ENCODE results near the gene PSME1.

PSME1 gene

GRCh38 chr14:24157331-24157730, 21.3 kb downstream of the PSME1 start:
- Histone ChIP-seq H3K4me1 (ENCODE audit: insufficient read depth, low read length) (peaks cover 5% of the 10 kb centered on the region; the same call in 1 of the 2 replicates), H3K9me3 (ENCODE audit: control insufficient read depth, insufficient read depth, low read length) (no peaks in the 10 kb centered on the region), H3K36me3 (ENCODE audit: insufficient read depth, low read length) (peaks cover 24% of the 10 kb centered on the region), H3K9ac (ENCODE audit: low read depth, low read length) (no peak overlapping the region)

DNA sequence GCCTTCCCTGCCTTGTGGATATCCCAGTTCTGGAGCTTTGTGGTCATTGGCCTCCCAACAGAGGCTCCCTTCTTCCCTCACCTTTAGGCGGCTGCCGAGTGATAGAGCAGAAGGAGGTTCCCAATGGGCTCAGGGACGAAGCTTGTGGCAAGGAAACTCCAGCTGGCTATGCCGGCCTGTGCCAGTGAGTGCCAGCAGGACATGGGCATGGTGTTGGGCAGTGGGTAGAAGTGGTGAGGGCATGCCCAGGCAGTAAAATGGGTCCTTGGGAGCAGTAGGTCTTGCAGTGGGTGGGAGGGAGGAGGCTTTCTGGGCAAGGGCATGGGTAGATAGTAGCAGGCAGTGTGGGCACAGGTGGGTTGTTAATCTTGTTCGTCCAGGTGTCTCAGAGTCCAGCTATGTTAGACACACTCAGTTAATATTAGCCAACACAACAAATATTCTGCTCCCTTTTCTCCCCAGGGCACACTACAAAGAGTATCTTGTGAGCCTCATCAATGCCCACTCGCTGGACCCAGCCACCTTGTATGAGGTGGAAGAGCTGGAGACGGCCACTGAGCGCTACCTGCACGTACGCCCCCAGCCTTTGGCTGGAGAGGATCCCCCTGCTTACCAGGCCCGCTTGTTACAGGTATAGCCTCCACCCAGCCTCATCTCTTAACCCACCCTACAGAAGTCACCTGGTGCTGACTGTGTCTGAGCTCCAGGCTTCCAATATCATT, 23.9 kb downstream of the PSME1 start:
- H3K4me1 ChIP-seq (ENCODE audit: insufficient read depth, low read length), result peaks cover 5% of the 10 kb centered on the region; the same call in 1 of the 2 replicates
- H3K36me3 ChIP-seq (ENCODE audit: insufficient read depth, low read length), result peaks cover 20% of the 10 kb centered on the region
- no peak overlapping the region for H3K9ac ChIP-seq (ENCODE audit: low read depth, low read length)
- no peaks in the 10 kb centered on the region for H3K9me3 ChIP-seq (ENCODE audit: control insufficient read depth, insufficient read depth, low read length)

DNA sequence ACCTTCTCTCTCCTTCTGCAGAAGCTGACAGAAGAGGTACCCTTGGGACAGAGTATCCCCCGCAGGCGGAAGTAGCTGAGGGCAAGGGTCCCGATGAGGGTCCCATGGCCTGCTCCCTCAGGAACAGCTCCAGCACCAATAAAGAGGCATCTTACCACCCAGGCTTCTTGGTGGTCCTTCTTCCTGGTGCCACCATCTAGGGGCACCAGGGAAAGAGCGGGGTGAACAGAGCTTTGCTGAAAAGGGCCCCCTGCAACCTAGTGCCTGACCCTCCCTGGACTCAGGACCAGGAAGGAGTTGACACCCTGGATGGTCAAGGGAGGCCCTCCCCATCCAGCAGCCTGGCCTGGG, 24.5 kb downstream of the PSME1 start:
- no peaks in the 10 kb centered on the region for H3K9me3 ChIP-seq (ENCODE audit: control insufficient read depth, insufficient read depth, low read length)
- peaks cover 5% of the 10 kb centered on the region; the same call in 1 of the 2 replicates for H3K4me1 ChIP-seq (ENCODE audit: insufficient read depth, low read length)
- H3K9ac ChIP-seq (ENCODE audit: low read depth, low read length), result no peak overlapping the region
- H3K36me3 ChIP-seq (ENCODE audit: insufficient read depth, low read length), result peaks cover 20% of the 10 kb centered on the region

DNA sequence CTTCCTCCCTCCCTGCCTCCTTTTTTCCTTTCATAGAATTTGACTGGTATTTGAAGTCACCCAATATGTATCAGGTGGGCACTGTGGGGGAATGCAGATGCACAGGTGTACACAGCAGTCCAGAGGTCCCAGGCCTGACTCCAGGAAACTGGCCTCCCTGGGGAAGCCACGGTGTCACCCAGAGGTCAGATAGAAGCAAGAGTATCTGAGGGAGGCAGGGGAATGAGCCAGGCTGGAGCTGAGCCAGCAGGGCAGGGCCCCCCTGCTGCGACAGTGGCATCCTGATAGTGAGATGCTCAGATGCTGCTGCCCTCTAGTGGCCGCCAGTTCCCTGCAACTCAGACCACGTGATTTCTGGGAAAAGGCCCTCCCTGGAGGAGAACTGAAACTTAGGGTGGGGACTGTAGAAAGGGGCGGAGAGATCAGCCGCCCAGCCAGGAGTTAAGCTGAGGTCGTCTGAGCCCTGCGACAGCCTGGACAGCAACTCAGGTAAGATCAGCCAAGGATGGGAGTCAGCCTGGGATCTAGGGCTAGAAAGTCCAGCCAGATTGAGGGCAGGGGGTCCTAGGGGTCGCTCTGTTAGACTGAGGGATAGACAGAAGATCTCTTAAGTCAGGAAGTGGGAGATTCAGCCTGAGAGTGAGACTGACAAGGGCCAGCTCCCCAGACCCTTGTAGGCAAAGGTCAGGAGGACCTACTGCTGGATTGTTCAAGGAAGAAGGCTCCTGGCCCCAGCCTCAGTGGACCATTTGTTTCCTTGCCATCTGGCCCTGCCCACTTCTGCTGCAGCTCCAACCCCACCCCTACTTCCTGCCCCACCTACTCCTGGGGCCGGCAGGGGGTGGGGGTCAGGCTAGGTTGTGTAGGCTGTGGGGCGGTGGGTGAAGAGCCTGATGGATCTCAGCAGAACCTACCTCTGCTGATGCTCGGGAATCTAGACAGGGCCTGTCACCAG, 25.1 kb downstream of the PSME1 start, which contains the start of gene IRF9:
Gene IRF9, plus strand, starts transcription at position 416 of the 955 bp plus-strand sequence. CDS start 880 bp downstream, outside the sequence.
- Histone ChIP-seq H3K9ac (ENCODE audit: low read depth, low read length) (peak within 1 kb of the TSS; percentile 49), H3K4me1 (ENCODE audit: insufficient read depth, low read length) (peaks cover 5% of the 10 kb centered on the region; the same call in 1 of the 2 replicates), H3K36me3 (ENCODE audit: insufficient read depth, low read length) (peaks cover 16% of the 10 kb centered on the region), H3K9me3 (ENCODE audit: control insufficient read depth, insufficient read depth, low read length) (no peaks in the 10 kb centered on the region)

- H3K36me3 ChIP-seq (ENCODE audit: insufficient read depth, low read length), result peaks cover 13% of the 10 kb centered on the region
- H3K9ac ChIP-seq (ENCODE audit: low read depth, low read length), result no peak overlapping the region
- no peaks in the 10 kb centered on the region for H3K9me3 ChIP-seq (ENCODE audit: control insufficient read depth, insufficient read depth, low read length)
- peaks cover 5% of the 10 kb centered on the region; the same call in 1 of the 2 replicates for H3K4me1 ChIP-seq (ENCODE audit: insufficient read depth, low read length)
These were observed 26.1 kb downstream of the PSME1 start for GRCh38 chr14:24162093-24162492.

DNA sequence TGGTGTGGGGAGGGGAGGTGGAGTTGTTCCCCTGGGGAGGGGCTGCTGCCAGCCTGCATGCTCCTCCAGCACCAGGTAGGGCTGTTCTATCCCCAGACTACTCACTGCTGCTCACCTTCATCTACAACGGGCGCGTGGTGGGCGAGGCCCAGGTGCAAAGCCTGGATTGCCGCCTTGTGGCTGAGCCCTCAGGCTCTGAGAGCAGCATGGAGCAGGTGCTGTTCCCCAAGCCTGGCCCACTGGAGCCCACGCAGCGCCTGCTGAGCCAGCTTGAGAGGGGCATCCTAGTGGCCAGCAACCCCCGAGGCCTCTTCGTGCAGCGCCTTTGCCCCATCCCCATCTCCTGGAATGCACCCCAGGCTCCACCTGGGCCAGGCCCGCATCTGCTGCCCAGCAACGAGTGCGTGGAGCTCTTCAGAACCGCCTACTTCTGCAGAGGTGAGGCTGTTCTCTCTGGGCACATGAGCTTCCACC, 28.6 kb downstream of the PSME1 start:
- no peaks in the 10 kb centered on the region for H3K9me3 ChIP-seq (ENCODE audit: control insufficient read depth, insufficient read depth, low read length)
- no peak overlapping the region for H3K9ac ChIP-seq (ENCODE audit: low read depth, low read length)
- H3K4me1 ChIP-seq (ENCODE audit: insufficient read depth, low read length), result peaks cover 5% of the 10 kb centered on the region; the same call in 1 of the 2 replicates
- H3K36me3 ChIP-seq (ENCODE audit: insufficient read depth, low read length), result peaks cover 3% of the 10 kb centered on the region

GRCh38 chr14:24165785-24166184, 29.8 kb downstream of the PSME1 start:
- Histone ChIP-seq H3K4me1 (ENCODE audit: insufficient read depth, low read length) (peaks cover 5% of the 10 kb centered on the region; the same call in 1 of the 2 replicates), H3K36me3 (ENCODE audit: insufficient read depth, low read length) (no peaks in the 10 kb centered on the region; the same call in none of the 2 replicates), H3K9me3 (ENCODE audit: control insufficient read depth, insufficient read depth, low read length) (no peaks in the 10 kb centered on the region), H3K9ac (ENCODE audit: low read depth, low read length) (no peak overlapping the region)

- Histone ChIP-seq H3K9me3 (ENCODE audit: control insufficient read depth, insufficient read depth, low read length) (no peaks in the 10 kb centered on the region), H3K36me3 (ENCODE audit: insufficient read depth, low read length) (no peaks in the 10 kb centered on the region; the same call in none of the 2 replicates), H3K9ac (ENCODE audit: low read depth, low read length) (no peak overlapping the region), H3K4me1 (ENCODE audit: insufficient read depth, low read length) (no peaks in the 10 kb centered on the region)
These were observed 31.6 kb downstream of the PSME1 start for GRCh38 chr14:24167469-24168114.

- no peaks in the 10 kb centered on the region for H3K9me3 ChIP-seq (ENCODE audit: control insufficient read depth, insufficient read depth, low read length)
- no peaks in the 10 kb centered on the region for H3K4me1 ChIP-seq (ENCODE audit: insufficient read depth, low read length)
- H3K36me3 ChIP-seq (ENCODE audit: insufficient read depth, low read length), result no peaks in the 10 kb centered on the region
- H3K9ac ChIP-seq (ENCODE audit: low read depth, low read length), result peak within 1 kb of the TSS; percentile 69
These were observed 35.6 kb downstream of the PSME1 start, which contains the start of gene REC8 for GRCh38 chr14:24171422-24172260. TSS of gene REC8 (plus strand) at chr14:24172080. CDS start at chr14:24172553, 473 bp downstream.

DNA sequence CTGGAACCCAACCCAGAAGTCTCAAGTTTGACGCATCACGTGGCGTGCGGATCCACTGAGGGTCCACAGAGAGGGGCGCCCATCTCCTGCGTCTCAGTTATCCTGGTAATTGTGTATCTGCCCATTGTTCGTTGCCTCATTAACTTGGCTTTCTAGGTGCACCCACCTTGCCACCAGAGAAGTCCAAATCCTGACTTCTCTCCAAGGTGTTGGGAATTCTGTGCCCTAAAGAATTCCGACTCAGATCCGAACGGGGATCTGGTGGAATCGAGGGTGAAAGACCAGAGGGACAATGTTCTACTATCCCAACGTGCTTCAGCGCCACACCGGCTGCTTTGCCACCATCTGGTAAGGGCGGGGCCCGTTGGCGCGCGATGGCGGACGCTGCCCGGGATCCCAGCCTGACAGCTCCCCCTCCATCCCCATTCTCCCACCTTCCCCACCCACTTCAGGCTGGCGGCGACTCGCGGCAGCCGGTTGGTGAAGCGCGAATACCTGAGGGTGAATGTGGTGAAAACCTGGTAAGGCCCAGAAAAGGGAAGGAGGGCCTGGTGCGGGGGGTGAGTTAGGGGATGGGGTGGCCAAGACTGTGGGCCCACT, 36.4 kb downstream of the PSME1 start:
- Histone ChIP-seq H3K9ac (ENCODE audit: low read depth, low read length) (peak overlapping the region; percentile 69), H3K9me3 (ENCODE audit: control insufficient read depth, insufficient read depth, low read length) (no peaks in the 10 kb centered on the region), H3K4me1 (ENCODE audit: insufficient read depth, low read length) (no peaks in the 10 kb centered on the region), H3K36me3 (ENCODE audit: insufficient read depth, low read length) (no peaks in the 10 kb centered on the region)

DNA sequence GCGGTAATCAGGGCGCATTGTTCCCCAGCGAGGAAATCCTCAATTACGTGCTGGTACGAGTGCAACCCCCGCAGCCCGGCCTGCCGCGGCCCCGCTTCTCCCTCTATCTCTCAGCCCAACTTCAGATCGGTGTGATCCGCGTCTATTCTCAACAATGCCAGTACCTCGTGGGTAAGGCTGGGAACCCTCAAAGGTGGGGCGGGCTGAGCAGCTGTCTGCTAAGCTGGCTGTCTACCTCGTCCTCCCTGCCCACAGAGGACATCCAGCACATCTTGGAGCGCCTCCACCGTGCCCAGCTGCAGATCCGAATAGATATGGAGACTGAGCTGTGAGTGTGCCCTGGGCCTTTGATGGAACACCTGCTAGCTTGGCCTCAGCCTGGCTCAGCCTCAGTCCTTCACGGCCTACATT, 36.9 kb downstream of the PSME1 start:
- Histone ChIP-seq H3K9ac (ENCODE audit: low read depth, low read length) (peak overlapping the region; percentile 69; the same call in 1 of the 2 replicates), H3K9me3 (ENCODE audit: control insufficient read depth, insufficient read depth, low read length) (no peaks in the 10 kb centered on the region), H3K36me3 (ENCODE audit: insufficient read depth, low read length) (no peaks in the 10 kb centered on the region), H3K4me1 (ENCODE audit: insufficient read depth, low read length) (no peaks in the 10 kb centered on the region)

- H3K4me1 ChIP-seq (ENCODE audit: insufficient read depth, low read length), result no peaks in the 10 kb centered on the region
- H3K36me3 ChIP-seq (ENCODE audit: insufficient read depth, low read length), result peaks cover 9% of the 10 kb centered on the region
- no peak overlapping the region for H3K9ac ChIP-seq (ENCODE audit: low read depth, low read length)
- H3K9me3 ChIP-seq (ENCODE audit: control insufficient read depth, insufficient read depth, low read length), result no peaks in the 10 kb centered on the region
These were observed 40.6 kb downstream of the PSME1 start for GRCh38 chr14:24176599-24176998.

All from ES-I3 (cell line).